PC-3 (cell line): Measurements from ENCODE around the gene ZNF74. TPM values are rescaled to one million over a fixed set of nuclear protein-coding genes. Genes with fewer than 3 reads are reported as not detected.

Source experiments
- ATAC-seq: fragments of 200-7000 bp; cut with Tn5 transposase; 2 replicates; pipeline ENCODE4 v1.9.1; 2020; ENCODE audit warnings: mild to moderate bottlenecking, moderate library complexity
- BruUV-seq: library from RNA; stranded (reverse); fragments of 400-500 nt; replicated peaks from 2 replicates; lab custom pipeline; 2021; lab: Mats Ljungman, UMichigan
- CTCF ChIA-PET: fragments of 300-600 bp; sonication (Branson Sonifier 250); formaldehyde crosslinking; loops from one replicate; lab custom pipeline; 2022; ENCODE audit warnings: antibody characterized with exemption; lab: Charles Lee
- POLR2A ChIA-PET: fragments of 300-600 bp; sonication (Branson Sonifier 250); formaldehyde crosslinking; loops from one replicate; lab custom pipeline; 2022; ENCODE audit warnings: antibody characterized with exemption; ENCODE audit not compliant: unreplicated experiment; lab: Charles Lee
- DNase-seq: peaks from one replicate; pipeline ENCODE4 v3.0.0-alpha.2; 2015
- H2AFZ ChIP-seq: fragments of 300-600 bp; sonication (generic); 2 replicates; pipeline ENCODE4 v1.6.0; 2016; ENCODE audit warnings: antibody characterized with exemption, low read length
- H3F3A ChIP-seq: fragments of 300-600 bp; sonication (generic); one replicate; pipeline ENCODE4 v1.6.0; 2017; ENCODE audit warnings: antibody characterized with exemption, low read length, control low read depth, mild to moderate bottlenecking; ENCODE audit not compliant: unreplicated experiment
- H3K27ac ChIP-seq: fragments of 300-600 bp; sonication (generic); 2 replicates; pipeline ENCODE4 v1.5.1; 2016; ENCODE audit warnings: mild to moderate bottlenecking, low read length
- H3K27me3 ChIP-seq: fragments of 300-600 bp; sonication (generic); 2 replicates; pipeline ENCODE4 v1.6.1; 2016; ENCODE audit warnings: low read length, mixed read lengths
- H3K36me3 ChIP-seq: fragments of 300-600 bp; sonication (generic); 2 replicates; pipeline ENCODE4 v1.6.1; 2016; ENCODE audit warnings: low read depth, mixed run types, low read length, mixed read lengths
- H3K4me1 ChIP-seq: fragments of 300-600 bp; sonication (generic); 2 replicates; pipeline ENCODE4 v1.5.1; 2016; ENCODE audit warnings: low read length; ENCODE audit not compliant: insufficient read depth
- H3K4me2 ChIP-seq: fragments of 300-600 bp; sonication (generic); 2 replicates; pipeline ENCODE4 v1.6.0; 2016; ENCODE audit warnings: low read length
- H3K4me3 ChIP-seq: fragments of 300-600 bp; sonication (generic); 2 replicates; pipeline ENCODE4 v1.5.1; 2016; ENCODE audit warnings: mild to moderate bottlenecking, low read length, mixed read lengths
- H3K79me2 ChIP-seq: fragments of 300-600 bp; sonication (generic); 2 replicates; pipeline ENCODE4 v1.6.1; 2017; ENCODE audit warnings: low read length, mixed read lengths
- H3K9ac ChIP-seq: fragments of 300-600 bp; sonication (generic); 2 replicates; pipeline ENCODE4 v1.6.0; 2016; ENCODE audit warnings: mild to moderate bottlenecking, low read length
- H3K9me2 ChIP-seq: fragments of 300-600 bp; sonication (generic); replicated peaks from 2 replicates; pipeline ENCODE4 v1.6.1; 2016; ENCODE audit warnings: mixed run types, low read length, mixed read lengths
- H3K9me3 ChIP-seq: fragments of 300-600 bp; sonication (generic); 2 replicates; pipeline ENCODE4 v1.6.1; 2016; ENCODE audit warnings: low read length, mixed read lengths
- H4K20me1 ChIP-seq: fragments of 300-600 bp; sonication (generic); 2 replicates; pipeline ENCODE4 v1.6.1; 2016; ENCODE audit warnings: low read length, mixed read lengths
- CTCF ChIP-seq: fragments of 300-600 bp; sonication (generic); conservative IDR thresholded peaks from 2 replicates; pipeline ENCODE4 v1.5.1; 2017; ENCODE audit warnings: antibody characterized with exemption, low read depth, mild to moderate bottlenecking, low read length
- EZH2 ChIP-seq: fragments of 300-600 bp; sonication (generic); IDR thresholded peaks from one replicate; pipeline ENCODE4 v1.6.1; 2017; ENCODE audit warnings: antibody characterized with exemption, mild to moderate bottlenecking, low read length; ENCODE audit not compliant: unreplicated experiment
- EZH2phosphoT487 ChIP-seq: fragments of 300-600 bp; sonication (generic); IDR thresholded peaks from 2 replicates; pipeline ENCODE4 v1.6.1; 2018; ENCODE audit warnings: mild to moderate bottlenecking, antibody characterized with exemption, low read length, borderline replicate concordance
- intact Hi-C: fragments of 100-400 bp; cut with micrococcal nuclease; formaldehyde crosslinking; loops from 2 replicates; pipeline ENCODE4 v1.9.0; 2023
- total RNA-seq: library from RNA; depleted of rRNA; stranded (reverse); fragments of >200 nt; gene quantifications from 2 replicates; pipeline ENCODE4 v1.2.3, GENCODE V29; 2014

Gene ZNF74
- total RNA-seq, 1 experiment from 2014 or later = 11.1 TPM

- H2AFZ ChIP-seq = no peak overlapping the region
- no peaks in the 10 kb centered on the region for H3K79me2 ChIP-seq
- H3K27me3 ChIP-seq = no peaks in the 10 kb centered on the region
- no peaks in the 10 kb centered on the region for H3K4me1 ChIP-seq
- TF ChIP-seq EZH2 (no peak), CTCF (no peak), EZH2phosphoT487 (no peak)
- no peaks in the 10 kb centered on the region for H4K20me1 ChIP-seq
- DNase-seq (no peak), ATAC-seq (no peak)
- no peak overlapping the region for H3K4me3 ChIP-seq
- no peaks in the 10 kb centered on the region for H3K36me3 ChIP-seq
- ChIA-PET CTCF (no interaction called here), POLR2A (no interaction called here)
- H3K9ac ChIP-seq = no peak overlapping the region
- no peak overlapping the region for H3K27ac ChIP-seq
- no peaks in the 10 kb centered on the region for H3K9me2 ChIP-seq
- no peak overlapping the region for H3K4me2 ChIP-seq
- intact Hi-C loops = no loop called here
- BruUV-seq = no TSS peak
- H3F3A ChIP-seq = no peaks in the 10 kb centered on the region
- H3K9me3 ChIP-seq = no peaks in the 10 kb centered on the region
Measured at GRCh38 chr22:20423906-20424551, 30.1 kb downstream of the ZNF74 start.

- Histone ChIP-seq H3K9me2 (no peaks in the 10 kb centered on the region), H3K4me3 (no peak overlapping the region), H3K27me3 (no peaks in the 10 kb centered on the region), H3K4me2 (no peak overlapping the region), H2AFZ (no peak overlapping the region), H3K27ac (no peak overlapping the region), H3K9me3 (no peaks in the 10 kb centered on the region), H3K4me1 (no peaks in the 10 kb centered on the region), H3F3A (no peaks in the 10 kb centered on the region), H3K79me2 (no peaks in the 10 kb centered on the region), H3K9ac (no peak overlapping the region), H3K36me3 (no peaks in the 10 kb centered on the region), H4K20me1 (no peaks in the 10 kb centered on the region)
- CTCF ChIA-PET = no interaction called here
- POLR2A ChIA-PET = no interaction called here
- no peak for DNase-seq
- ATAC-seq = no peak
- BruUV-seq = no TSS peak
- TF ChIP-seq EZH2phosphoT487 = no peak
- TF ChIP-seq EZH2 = no peak
- no peak for TF ChIP-seq CTCF
- intact Hi-C loops = no loop called here
Measured at GRCh38 chr22:20424568-20424931, 30.6 kb downstream of the ZNF74 start.

- Histone ChIP-seq H3K79me2 (no peaks in the 10 kb centered on the region), H3K27me3 (no peaks in the 10 kb centered on the region), H3K27ac (no peak overlapping the region), H4K20me1 (no peaks in the 10 kb centered on the region), H3K9ac (no peak overlapping the region), H3K36me3 (no peaks in the 10 kb centered on the region), H3K4me2 (no peak overlapping the region), H3K9me2 (no peaks in the 10 kb centered on the region), H3K9me3 (no peaks in the 10 kb centered on the region), H2AFZ (no peak overlapping the region), H3K4me3 (no peak overlapping the region), H3F3A (no peaks in the 10 kb centered on the region), H3K4me1 (no peaks in the 10 kb centered on the region)
- no TSS peak for BruUV-seq
- CTCF ChIA-PET = no interaction called here
- TF ChIP-seq EZH2 (no peak), EZH2phosphoT487 (no peak), CTCF (no peak)
- ATAC-seq = no peak
- POLR2A ChIA-PET = no interaction called here
- DNase-seq = no peak
- intact Hi-C loops = no loop called here
Measured at GRCh38 chr22:20424932-20425565, 31.1 kb downstream of the ZNF74 start.
